GM18517 (cell line): ENCODE results near the gene SMG6.
"Not testable (repeated sequence)": the region's sequence is repeated elsewhere in the genome, so short reads cannot be mapped to it uniquely, and the experiment has no call there.

Experiments used
- ATAC-seq: cut with Tn5 transposase; IDR thresholded peaks from one replicate; pipeline ENCODE4 v1.9.1; 2021; ENCODE audit warnings: mild to moderate bottlenecking, moderate library complexity; ENCODE audit not compliant: unreplicated experiment

The SMG6 gene

GRCh38 chr17:2155573-2155972, 148.0 kb downstream of the SMG6 start:
- no peak for ATAC-seq

GRCh38 chr17:2151358-2152033, 152.1 kb downstream of the SMG6 start:
- no peak for ATAC-seq

GRCh38 chr17:2150806-2151205, 152.8 kb downstream of the SMG6 start:
- ATAC-seq, result no peak

DNA sequence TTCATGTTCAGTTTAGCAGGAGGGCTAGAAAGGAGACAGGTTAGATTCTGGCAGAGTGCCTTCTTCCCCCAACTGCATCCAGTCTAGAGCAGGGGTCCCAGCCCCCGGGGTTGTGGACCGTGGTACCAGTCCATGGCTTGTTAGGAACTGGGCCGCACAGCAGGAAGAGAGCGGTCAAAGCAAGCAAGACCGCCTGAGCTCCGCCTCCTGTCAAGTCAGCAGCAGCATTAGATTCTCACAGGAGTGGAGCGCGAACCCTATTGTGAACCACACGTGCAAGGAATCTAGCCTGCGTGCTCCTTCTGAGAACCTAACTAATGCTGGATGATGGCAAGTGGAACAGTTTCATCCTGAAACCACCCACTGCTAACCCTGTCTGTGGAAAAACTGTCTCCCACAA, 153.7 kb downstream of the SMG6 start:
- no peak for ATAC-seq

DNA sequence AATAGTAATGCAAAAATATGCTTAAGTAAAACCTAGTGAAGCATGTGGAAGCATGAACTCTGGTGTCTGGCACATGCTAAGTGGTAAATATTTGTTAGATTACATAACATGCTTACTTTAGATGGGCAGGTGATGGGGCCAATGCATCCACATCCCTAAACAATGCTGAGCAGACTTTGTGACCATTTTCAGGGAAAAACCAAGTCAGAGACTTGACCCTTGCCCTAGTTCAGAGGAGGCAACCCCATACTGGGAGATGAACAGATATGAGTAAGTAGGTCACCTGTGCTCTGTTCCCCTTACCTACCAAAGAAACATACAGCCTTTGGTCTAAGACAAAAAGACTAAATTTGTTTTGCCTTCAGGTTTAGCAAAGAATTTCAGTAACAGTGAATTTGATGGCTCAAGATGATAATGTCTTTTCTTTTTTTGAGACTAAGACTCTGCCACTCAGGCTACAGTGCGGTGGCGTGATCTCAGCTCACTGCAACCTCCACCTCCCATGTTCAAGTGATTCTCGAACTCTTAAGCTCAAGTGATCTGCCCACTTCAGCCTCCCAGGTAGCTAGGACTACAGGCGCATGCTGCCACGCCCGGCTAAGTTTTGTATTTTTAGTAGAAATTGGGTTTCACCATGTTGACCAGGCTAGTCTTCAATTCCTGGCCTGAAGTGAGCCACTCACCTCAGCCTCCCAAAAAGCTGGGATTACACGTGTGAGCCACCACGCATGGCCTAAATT, 157.3 kb downstream of the SMG6 start:
- no peak for ATAC-seq

GRCh38 chr17:2144701-2145100, 158.9 kb downstream of the SMG6 start:
- no peak for ATAC-seq

DNA sequence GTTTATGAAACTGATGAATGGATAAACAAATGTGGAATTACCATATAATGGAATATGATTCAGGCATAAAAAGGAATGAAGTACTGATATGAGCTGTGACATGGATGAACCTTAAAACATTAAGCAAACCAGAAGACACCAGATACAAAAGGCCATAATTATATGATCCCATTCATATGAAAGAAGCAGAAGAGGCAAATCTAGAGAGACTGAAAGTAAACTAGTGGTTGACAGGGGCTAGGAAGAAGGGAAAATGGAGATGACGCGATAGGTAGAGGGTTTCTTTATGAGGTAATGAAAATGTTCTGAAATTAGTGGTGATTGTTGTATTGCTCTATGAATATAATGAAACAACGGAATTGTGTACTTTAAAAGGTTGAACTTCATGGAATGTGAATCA, 160.3 kb downstream of the SMG6 start:
- ATAC-seq, result no peak

GRCh38 chr17:2142682-2143081, 160.9 kb downstream of the SMG6 start:
- ATAC-seq, result not testable (repeated sequence)

DNA sequence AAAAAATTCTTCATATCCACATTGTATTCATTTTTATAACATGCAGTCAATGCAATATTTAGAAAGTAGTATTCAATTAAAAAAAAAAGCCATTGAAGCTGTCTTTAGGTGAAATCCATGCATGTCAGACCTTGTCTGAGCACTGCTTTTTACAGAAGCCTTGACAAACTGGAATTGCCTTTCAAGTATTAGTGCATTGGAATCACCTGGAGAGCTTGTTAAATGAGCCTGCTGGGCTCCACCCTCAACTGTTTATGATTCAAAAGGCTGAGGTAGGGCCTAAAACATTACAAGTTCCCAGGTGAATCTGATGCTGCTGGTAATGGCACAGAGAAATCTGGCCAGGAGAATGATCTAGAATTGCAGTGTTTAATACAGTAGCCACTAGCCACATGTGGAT, 162.9 kb downstream of the SMG6 start:
- ATAC-seq, result no peak

DNA sequence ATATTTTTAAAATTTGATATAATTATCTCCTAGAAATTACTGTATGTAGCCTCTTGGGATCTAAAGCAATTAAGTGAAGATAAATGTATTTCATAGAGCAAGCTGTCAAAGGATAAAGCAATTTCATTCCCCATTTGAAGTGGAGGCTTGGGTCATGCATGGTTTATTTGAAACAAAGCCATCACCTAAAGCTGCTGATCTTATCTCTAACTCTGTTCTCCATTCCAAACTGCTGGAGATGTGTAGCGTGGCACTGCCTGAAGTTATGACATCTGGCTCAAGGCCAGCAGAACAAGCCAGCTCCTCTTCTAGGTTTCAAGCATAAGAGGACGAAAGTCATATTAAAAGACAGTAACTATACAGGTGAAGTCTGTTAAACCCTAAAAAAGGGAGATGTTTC, 164.8 kb downstream of the SMG6 start:
- peak; percentile 14 for ATAC-seq

GRCh38 chr17:2138318-2138717, 165.3 kb downstream of the SMG6 start:
- ATAC-seq, result peak; percentile 66

DNA sequence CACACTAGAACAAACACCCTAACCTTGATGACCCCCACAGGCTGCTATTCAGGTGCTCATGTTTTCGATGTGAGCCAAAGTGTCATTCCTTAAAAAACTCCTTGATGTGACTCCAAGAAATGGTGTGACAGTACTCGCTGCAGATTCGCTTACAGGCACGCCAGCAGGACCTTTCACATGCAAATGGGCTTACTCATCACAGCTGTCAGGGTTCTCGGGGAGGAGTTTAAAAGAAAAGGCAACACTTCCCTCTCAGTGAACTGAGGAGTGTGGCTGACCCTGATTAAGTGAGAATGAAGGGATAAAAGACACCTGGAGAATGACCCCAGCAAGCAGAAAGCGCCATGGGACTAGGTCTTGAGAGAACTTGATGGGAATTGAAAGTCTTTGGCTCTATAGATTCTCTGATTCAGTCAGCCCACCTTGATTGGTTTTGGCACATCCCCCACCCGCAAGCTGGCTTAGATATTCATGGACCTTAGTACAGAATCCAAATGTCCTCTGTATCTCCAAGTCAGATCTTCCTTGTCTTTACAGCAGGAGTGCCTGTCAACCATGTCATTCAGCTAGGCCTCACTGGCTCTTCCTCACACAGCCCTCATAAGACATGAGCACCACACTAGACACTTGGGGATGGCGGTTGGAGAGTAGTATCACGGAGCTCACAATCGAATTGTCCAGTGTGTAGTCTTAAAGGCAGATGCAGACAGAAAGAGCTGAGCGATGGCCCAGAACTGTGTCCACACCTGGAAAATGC, 166.1 kb downstream of the SMG6 start:
- ATAC-seq, result peak; percentile 72

GRCh38 chr17:2136241-2136640, 167.3 kb downstream of the SMG6 start:
- no peak for ATAC-seq

GRCh38 chr17:2128011-2128410, 175.6 kb downstream of the SMG6 start:
- no peak for ATAC-seq

DNA sequence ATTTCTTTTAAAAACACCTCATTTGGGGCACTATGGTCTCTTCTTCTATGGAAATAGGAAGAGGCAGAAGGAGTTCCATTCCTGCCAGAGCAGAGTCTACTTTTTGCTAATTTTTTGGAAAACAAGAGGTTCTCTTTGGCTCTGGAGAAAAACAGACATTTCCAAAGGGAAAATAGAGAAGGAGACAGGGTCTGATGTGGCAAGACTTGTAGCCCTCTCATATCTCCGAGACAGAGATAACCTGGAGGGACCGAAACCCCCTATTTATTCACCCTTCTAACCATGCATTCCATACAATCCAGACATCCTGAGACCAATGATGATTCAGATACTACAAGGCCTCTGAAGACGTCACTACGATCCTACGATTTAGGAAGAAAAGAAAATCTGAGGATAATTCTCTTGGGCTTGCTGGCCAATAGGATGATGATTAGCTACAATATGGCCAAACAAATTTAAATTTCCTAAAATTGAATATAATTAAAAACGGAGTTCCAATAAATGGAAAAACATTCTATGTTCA, 178.5 kb downstream of the SMG6 start:
- no peak for ATAC-seq

- no peak for ATAC-seq
Measured at GRCh38 chr17:2124391-2124790, 179.2 kb downstream of the SMG6 start.

DNA sequence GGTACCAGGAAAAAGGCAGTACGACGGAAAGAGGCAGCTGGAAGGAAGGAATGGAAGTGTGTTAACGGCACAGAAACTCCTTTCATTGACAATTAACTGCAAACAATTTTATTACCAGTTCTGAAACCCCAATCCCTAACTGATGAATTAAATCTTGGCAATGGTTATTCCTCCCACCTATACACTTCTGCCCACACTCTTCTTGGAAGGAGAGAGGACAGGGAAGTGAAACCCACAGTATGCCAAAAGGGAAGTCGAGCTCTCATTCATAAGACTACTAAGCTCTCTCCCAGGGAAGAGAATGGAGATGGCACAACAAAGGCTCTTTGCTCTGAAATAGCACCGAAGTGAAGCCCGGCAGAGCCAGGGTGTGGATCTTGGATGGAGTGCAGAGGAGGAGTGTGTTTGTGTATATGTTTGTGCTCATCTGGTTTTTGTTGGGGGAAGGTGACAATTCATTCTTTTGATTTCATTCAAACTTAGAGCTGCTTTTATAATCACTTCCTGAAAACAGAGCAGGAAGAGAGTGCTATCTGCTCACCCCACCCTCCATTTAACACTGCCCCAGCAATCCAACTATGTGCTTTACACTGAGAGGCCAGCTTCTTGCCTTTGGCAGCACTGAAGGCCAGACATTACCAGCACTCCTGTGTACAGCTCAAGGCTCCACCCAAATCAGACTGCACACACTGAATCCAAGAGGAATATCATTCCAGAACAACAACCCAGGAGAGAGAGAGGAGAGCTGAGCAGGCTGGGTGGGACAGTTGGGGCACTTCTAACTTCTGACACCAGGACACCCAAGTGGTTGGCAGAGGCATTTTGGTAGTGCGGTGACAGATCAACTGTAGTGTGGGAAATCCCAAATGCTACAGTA, 180.0 kb downstream of the SMG6 start:
- no peak for ATAC-seq

DNA sequence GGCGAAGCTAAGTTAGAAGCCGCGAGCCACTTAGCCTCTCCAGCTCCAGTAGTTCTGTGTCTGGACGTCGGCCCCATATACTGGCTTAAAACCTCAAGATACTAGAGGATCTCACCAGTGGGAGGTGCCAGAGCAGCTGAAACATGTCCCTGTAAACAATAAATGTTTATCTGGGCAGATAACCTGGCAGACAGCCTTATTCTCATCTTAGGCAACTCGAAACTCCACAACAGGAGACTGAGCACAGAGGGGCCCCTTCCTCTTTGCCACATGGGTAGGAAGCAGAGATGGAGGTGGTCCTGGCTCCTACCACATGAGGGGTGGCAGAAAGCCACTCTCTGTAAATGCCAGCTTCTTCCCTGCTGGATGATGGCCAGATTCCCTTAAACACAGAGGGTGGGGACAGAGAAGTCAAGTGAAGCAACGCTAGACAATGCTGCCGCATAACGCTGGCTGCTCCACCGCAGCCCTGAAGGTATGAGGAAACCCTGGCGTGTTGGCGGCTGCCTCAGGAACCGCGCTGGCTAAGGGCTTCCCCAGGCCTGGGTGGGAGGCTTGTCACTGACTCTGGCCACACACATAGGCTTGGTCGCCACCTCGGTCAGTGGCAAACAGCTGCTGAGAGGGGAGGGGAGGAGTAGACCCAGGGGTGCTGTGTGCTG, 180.8 kb downstream of the SMG6 start:
- no peak for ATAC-seq

DNA sequence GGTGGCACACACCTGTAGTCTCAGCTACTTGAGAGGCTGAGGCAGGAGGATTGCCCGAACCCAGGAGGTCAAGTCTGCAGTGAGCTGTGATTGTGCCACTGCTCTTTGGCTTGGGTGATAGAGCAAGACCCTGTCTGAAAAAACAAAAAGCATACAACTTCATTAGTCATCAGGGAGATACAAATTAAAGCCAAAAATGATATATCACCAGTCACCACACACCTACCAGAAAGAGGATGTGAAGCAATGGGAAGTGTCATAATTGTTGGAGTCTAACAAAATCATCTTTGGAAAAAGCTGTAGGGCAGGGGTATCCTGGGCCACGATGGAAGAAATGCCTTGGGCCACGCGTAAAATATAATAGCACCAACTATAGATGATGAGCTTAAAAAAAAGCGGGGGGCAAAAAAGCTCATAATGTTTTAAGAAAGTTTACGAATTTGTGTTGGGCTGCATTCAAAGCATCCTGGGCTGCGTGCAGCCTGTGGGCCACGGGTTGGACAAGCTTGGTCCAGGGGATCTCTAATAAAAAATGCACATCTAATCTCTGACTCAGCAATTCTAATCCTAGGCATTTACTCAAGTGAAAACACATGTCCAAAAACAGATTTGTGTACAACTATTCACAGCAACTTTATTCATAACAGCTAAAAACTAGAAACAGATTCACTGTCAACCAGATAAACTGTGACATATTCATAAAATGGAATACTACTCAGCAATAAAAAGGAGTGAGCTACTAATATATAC, 182.8 kb downstream of the SMG6 start:
- ATAC-seq, result no peak

DNA sequence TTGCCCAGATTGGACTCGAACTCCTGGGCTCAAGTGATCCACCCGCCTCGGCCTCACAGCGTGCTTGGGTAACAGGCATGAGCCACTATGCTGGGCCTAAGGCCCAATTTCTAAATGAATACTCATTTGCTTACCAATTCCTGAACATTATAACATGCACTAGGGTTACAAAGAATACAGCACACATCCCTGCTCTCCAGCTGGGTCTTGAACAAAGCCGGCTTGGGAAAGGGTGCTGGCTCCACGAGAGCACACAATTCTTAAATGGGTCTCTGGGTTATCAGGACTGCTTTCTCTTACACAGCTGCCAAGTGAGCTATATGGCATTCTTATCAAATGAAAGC, 190.3 kb downstream of the SMG6 start:
- ATAC-seq, result no peak
